Upper lobe of left lung (tissue), 6 donors: ENCODE data around the gene ANO6. TPM values are rescaled to one million over a fixed set of nuclear protein-coding genes. Genes with fewer than 3 reads are reported as not detected.

Experiments used
- ATAC-seq, 2 donors: fragments of 200-7000 bp; cut with Tn5 transposase; one replicate each; pipeline ENCODE4 v1.9.1; 2022; ENCODE audit warnings: mild to moderate bottlenecking in 2 of 2, moderate library complexity in 2 of 2; ENCODE audit not compliant: low FRiP score in 2 of 2
- DNase-seq, 2 donors: peaks; one replicate each; pipeline ENCODE4 v3.0.0-alpha.2; 2019 to 2020
- H3K27ac ChIP-seq, 4 donors: fragments of 200-600 bp; sonication (generic); one replicate each; pipeline ENCODE4 v1.5.1; 2016 to 2019
- H3K27me3 ChIP-seq, 4 donors: fragments of 200-600 bp; sonication (generic); one replicate each; pipeline ENCODE4 v1.5.1; 2017 to 2019
- H3K36me3 ChIP-seq, 4 donors: fragments of 200-600 bp; sonication (generic); one replicate each; pipeline ENCODE4 v1.5.1; 2016 to 2019
- H3K4me1 ChIP-seq, 4 donors: fragments of 200-600 bp; sonication (generic); one replicate each; pipeline ENCODE4 v1.5.1; 2018 to 2019
- H3K4me3 ChIP-seq, 4 donors: fragments of 200-600 bp; sonication (generic); one replicate each; pipeline ENCODE4 v1.5.1; 2017 to 2019; ENCODE audit warnings: mild to moderate bottlenecking in 2 of 4, moderate library complexity in 1 of 4
- H3K9me3 ChIP-seq, 4 donors: fragments of 200-600 bp; sonication (generic); one replicate each; pipeline ENCODE4 v1.5.1; 2018 to 2019
- EP300 ChIP-seq, 4 donors: sonication (generic); formaldehyde crosslinking; IDR thresholded peaks; one replicate each; pipeline ENCODE4 v1.5.1; 2017; ENCODE audit warnings: antibody characterized with exemption in 4 of 4, control low read depth in 2 of 4
- POLR2A ChIP-seq, 4 donors: fragments of 450-650 bp; IDR thresholded peaks; one replicate each; pipeline ENCODE4 v1.5.1; 2016 to 2017; ENCODE audit warnings: antibody characterized with exemption in 4 of 4, mild to moderate bottlenecking in 2 of 4
- POLR2AphosphoS5 ChIP-seq, 2 donors: sonication (generic); formaldehyde crosslinking; IDR thresholded peaks; one replicate each; pipeline ENCODE4 v1.5.1; 2017; ENCODE audit warnings: antibody characterized with exemption in 2 of 2
- WGBS, 2 donors: methylation state at CpG; one replicate each; pipeline ENCODE4 v1.1.5; 2017 to 2018; 5-methylcytosine and 5-hydroxymethylcytosine counted together
- total RNA-seq, 6 donors: library from RNA; depleted of rRNA in 4 of 6; stranded (reverse); fragments of >200 nt in 4 of 6; gene quantifications; one replicate each; pipeline versions ENCODE4 v1.1.0 to v1.2.1, GENCODE V29; 2016 to 2021
- TF ChIP-seq, protein P1 (sequence below), 6 experiments: fragments of 450-650 bp in 4 of 6; fragments of 200-600 bp in 2 of 6; sonication (generic) in 2 of 6; IDR thresholded peaks; one replicate each; pipeline ENCODE4 v1.5.1; 2016 to 2019; ENCODE audit warnings: antibody characterized with exemption in 6 of 6
- donor health status: DM: no; HTN: no; CAD: no; lungs with moderate emphysema.
- donor health status: DM: no; HTN: yes; CAD: no; lungs with severe emphysema.

The ANO6 gene
- total RNA-seq, 6 donors from 2014 or later, result 26.2 to 83.7 (median 57.9) TPM

DNA sequence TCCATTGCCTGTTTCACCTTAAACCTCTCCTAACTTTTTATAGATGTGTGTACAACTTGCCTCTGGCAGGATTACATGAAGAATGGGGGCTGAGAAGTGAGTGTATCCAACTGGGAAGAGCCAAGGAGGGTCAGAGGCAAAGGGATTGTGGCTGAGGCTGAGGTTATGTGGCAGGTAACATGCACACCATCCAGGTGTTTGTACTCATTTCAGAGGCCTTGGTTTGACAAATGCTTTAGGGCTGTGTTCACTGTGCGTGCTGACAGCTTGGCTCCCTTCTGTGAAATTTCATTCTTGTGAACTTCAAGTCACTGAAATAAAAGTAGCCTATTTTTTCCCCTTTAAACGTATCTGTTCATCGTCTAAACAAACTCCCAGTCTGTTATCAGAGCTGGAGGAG is 47.7 kb downstream of the ANO6 start:
- TF ChIP-seq POLR2A (IDR thresholded peaks at IDR 0.05) (no peak), EP300 (IDR thresholded peaks at IDR 0.05) (no peak), POLR2AphosphoS5 (IDR thresholded peaks at IDR 0.05) (no peak)
- TF ChIP-seq, protein P1, sequence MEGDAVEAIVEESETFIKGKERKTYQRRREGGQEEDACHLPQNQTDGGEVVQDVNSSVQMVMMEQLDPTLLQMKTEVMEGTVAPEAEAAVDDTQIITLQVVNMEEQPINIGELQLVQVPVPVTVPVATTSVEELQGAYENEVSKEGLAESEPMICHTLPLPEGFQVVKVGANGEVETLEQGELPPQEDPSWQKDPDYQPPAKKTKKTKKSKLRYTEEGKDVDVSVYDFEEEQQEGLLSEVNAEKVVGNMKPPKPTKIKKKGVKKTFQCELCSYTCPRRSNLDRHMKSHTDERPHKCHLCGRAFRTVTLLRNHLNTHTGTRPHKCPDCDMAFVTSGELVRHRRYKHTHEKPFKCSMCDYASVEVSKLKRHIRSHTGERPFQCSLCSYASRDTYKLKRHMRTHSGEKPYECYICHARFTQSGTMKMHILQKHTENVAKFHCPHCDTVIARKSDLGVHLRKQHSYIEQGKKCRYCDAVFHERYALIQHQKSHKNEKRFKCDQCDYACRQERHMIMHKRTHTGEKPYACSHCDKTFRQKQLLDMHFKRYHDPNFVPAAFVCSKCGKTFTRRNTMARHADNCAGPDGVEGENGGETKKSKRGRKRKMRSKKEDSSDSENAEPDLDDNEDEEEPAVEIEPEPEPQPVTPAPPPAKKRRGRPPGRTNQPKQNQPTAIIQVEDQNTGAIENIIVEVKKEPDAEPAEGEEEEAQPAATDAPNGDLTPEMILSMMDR (IDR thresholded peaks at IDR 0.05), result no peak
- Histone ChIP-seq H3K27me3 (no peaks in the 10 kb centered on the region), H3K4me1 (peaks cover 26 to 30% (median 29%) of the 10 kb centered on the region in 4 donors), H3K36me3 (no peaks in the 10 kb centered on the region), H3K9me3 (no peaks in the 10 kb centered on the region), H3K27ac (no peak overlapping the region), H3K4me3 (no peak overlapping the region)
- ATAC-seq, result no peak
- 86 to 94% methylated on average over 3 of the region's 3 CpGs for WGBS, 2 donors
- no peak for DNase-seq

DNA sequence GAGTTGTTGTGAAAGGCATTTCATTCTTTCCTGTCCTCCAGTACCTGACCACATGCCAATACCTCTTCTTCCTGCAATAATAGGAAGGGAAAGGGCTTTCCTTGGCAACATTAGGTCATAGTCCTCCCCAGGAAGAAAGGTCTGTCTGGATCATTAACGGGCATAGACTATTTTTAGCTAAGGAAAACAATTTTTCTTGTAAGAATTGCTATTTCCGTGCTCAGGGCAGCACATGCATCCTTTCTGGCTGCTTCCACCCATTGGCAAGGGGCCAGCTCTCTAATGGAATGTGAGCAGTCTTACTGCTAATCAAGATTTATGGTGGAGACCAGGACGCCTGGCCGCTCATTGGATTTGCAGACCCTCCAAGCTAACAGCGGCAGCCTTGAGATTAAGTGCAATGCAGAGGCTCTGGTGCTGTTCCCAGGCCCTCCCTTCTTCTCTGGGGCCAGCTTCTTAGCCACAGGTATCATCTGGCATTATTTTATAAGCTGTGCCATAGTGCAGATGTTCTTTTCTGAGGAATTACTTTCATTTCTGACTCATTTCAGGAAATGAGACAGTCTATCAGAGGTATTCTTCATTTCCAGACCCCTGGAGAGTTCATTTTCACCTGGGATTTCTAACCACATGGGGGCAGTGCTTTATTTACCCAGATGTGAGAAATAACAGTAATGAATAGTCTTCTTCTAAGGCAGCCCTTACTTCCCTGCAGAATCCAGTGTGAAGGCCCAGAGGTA is 52.9 kb downstream of the ANO6 start:
- ATAC-seq (peak; percentile 52 to 55), DNase-seq (peak in 1 of 2 donors; percentile 60)
- H3K36me3 ChIP-seq, result no peaks in the 10 kb centered on the region
- H3K27me3 ChIP-seq, result no peaks in the 10 kb centered on the region
- peak overlapping the region in 1 of 4 donors; percentile 28 for H3K4me3 ChIP-seq
- H3K27ac ChIP-seq, result peak overlapping the region; percentile 51 to 67 (median 62)
- H3K4me1 ChIP-seq, result peaks cover 25 to 36% (median 30%) of the 10 kb centered on the region in 4 donors
- no peaks in the 10 kb centered on the region for H3K9me3 ChIP-seq
- TF ChIP-seq POLR2AphosphoS5 (IDR thresholded peaks at IDR 0.05) (peak; percentile 9 to 54), EP300 (IDR thresholded peaks at IDR 0.05) (no peak)
- TF ChIP-seq, protein P1 (IDR thresholded peaks at IDR 0.05), result peak in 4 of 6 experiments; percentile 21 to 40 (median 28)
- 3 to 19% methylated on average over 5 of the region's 5 CpGs for WGBS, 2 donors

DNA sequence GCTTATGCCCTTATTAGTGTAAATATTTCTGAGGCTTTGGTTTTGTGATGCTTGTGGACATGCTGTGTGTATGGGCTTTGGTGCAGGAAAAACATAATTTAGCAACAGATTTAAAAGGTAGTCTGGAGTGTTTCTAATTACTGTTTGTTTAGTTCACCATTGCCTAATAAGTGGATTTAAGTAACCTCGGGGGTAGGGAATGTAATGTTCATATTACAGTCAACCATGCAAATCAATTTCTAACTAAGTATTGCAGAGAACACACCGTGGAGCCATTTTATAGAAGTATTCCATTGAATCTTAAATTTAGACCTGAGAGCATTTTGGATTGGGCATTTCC is 53.5 kb downstream of the ANO6 start:
- ATAC-seq (no peak), DNase-seq (no peak)
- H3K36me3 ChIP-seq, result no peaks in the 10 kb centered on the region
- H3K27ac ChIP-seq, result peak overlapping the region in 3 of 4 donors; percentile 62 to 67 (median 63)
- TF ChIP-seq, protein P1 (IDR thresholded peaks at IDR 0.05), result no peak
- TF ChIP-seq EP300 (IDR thresholded peaks at IDR 0.05), result no peak
- TF ChIP-seq POLR2A (IDR thresholded peaks at IDR 0.05), result no peak
- no peak for TF ChIP-seq POLR2AphosphoS5 (IDR thresholded peaks at IDR 0.05)
- H3K9me3 ChIP-seq, result no peaks in the 10 kb centered on the region
- peaks cover 30 to 42% (median 35%) of the 10 kb centered on the region in 4 donors for H3K4me1 ChIP-seq
- H3K27me3 ChIP-seq, result no peaks in the 10 kb centered on the region
- H3K4me3 ChIP-seq, result no peak overlapping the region
- 43 to 47% methylated on average over 2 of the region's 2 CpGs for whole genome bisulfite sequencing, 2 donors

DNA sequence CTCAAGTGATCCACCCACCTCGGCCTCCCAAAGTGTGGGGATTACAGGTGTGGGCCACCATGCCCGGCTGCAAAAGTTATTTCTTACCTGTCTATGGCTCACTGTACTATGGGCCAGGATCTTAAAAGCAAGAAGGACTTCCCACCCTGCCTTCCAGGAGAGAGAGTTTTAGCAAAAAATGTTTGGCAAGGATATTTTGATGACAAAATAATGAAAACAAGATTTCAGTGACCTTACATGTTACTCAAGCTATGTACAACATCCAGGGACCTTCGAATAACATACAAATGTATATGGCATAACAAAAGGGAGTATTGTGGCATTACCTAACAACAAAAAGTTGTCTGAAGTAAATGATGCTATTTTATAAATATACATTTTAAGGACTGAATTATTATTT is 55.1 kb downstream of the ANO6 start:
- Histone ChIP-seq H3K4me3 (no peak overlapping the region), H3K27me3 (no peaks in the 10 kb centered on the region), H3K4me1 (peaks cover 31 to 50% (median 37%) of the 10 kb centered on the region in 4 donors), H3K36me3 (no peaks in the 10 kb centered on the region), H3K27ac (no peak overlapping the region), H3K9me3 (no peaks in the 10 kb centered on the region)
- ATAC-seq (no peak), DNase-seq (no peak)
- no peak for TF ChIP-seq EP300 (IDR thresholded peaks at IDR 0.05)
- TF ChIP-seq POLR2AphosphoS5 (IDR thresholded peaks at IDR 0.05), result no peak
- TF ChIP-seq POLR2A (IDR thresholded peaks at IDR 0.05), result no peak
- TF ChIP-seq, protein P1 (IDR thresholded peaks at IDR 0.05), result no peak
- 87 to 90% methylated on average over 3 of the region's 3 CpGs for WGBS, 2 donors
